Liver (tissue), 9 donors: ENCODE data around the gene CLK1. TPM values are rescaled to one million over a fixed set of nuclear protein-coding genes. Genes with fewer than 3 reads are reported as not detected.

Experiments
- DNase-seq: peaks from one replicate; pipeline ENCODE4 v3.0.0-alpha.2; 2017; ENCODE audit warnings: low spot score
- H3K27ac ChIP-seq, 2 donors: one replicate each; pipeline ENCODE4 v1.7.0; 2013; ENCODE audit warnings: inconsistent platforms in 2 of 2, low read length in 2 of 2, control low read depth in 1 of 2, low read depth in 1 of 2, mild to moderate bottlenecking in 1 of 2
- H3K27me3 ChIP-seq, 4 donors: one replicate each; pipeline versions ENCODE4 v1.6.1 to v1.7.0; 2013; ENCODE audit warnings: low read length in 3 of 4, inconsistent platforms in 1 of 4, mild to moderate bottlenecking in 1 of 4, moderate library complexity in 1 of 4; ENCODE audit not compliant: control insufficient read depth in 4 of 4, insufficient read depth in 4 of 4
- H3K36me3 ChIP-seq, 4 donors: one replicate each; pipeline versions ENCODE4 v1.6.1 to v1.7.0; 2013; ENCODE audit warnings: low read length in 3 of 4, mild to moderate bottlenecking in 3 of 4, low read depth in 1 of 4, moderate library complexity in 1 of 4; ENCODE audit not compliant: control insufficient read depth in 4 of 4, insufficient read depth in 3 of 4
- H3K4me1 ChIP-seq, 4 donors: one replicate each; pipeline versions ENCODE4 v1.6.1 to v1.7.0; 2013; ENCODE audit warnings: low read length in 3 of 4, mild to moderate bottlenecking in 3 of 4, moderate library complexity in 1 of 4; ENCODE audit not compliant: control insufficient read depth in 4 of 4, insufficient read depth in 4 of 4
- H3K4me3 ChIP-seq, 3 donors: one replicate each; pipeline versions ENCODE4 v1.6.1 to v1.7.0; 2013; ENCODE audit warnings: low read length in 3 of 3, control low read depth in 1 of 3, low read depth in 1 of 3, mild to moderate bottlenecking in 1 of 3
- H3K9ac ChIP-seq, 2 donors: one replicate each; pipeline ENCODE4 v1.7.0; 2013; ENCODE audit warnings: low read length in 2 of 2, mild to moderate bottlenecking in 2 of 2, moderate library complexity in 2 of 2, control low read depth in 1 of 2, low read depth in 1 of 2
- H3K9me3 ChIP-seq, 4 donors: one replicate each; pipeline versions ENCODE4 v1.6.1 to v1.7.0; 2013; ENCODE audit warnings: low read length in 3 of 4; ENCODE audit not compliant: control insufficient read depth in 4 of 4
- ATF3 ChIP-seq: IDR thresholded peaks from 2 replicates; pipeline ENCODE4 v1.6.1; 2016; ENCODE audit warnings: antibody characterized with exemption
- CTCF ChIP-seq: fragments of 150-350 bp; IDR thresholded peaks from 2 replicates; pipeline ENCODE4 v1.5.1; 2017; ENCODE audit warnings: improper control_type of control experiment, low read depth, low read length; ENCODE audit not compliant: missing input control
- EGR1 ChIP-seq, 2 donors: IDR thresholded peaks; 2 replicates each; pipeline ENCODE4 v1.6.1; 2016 to 2018; ENCODE audit warnings: antibody characterized with exemption in 2 of 2, low read depth in 2 of 2
- FOXA1 ChIP-seq: IDR thresholded peaks from 2 replicates; pipeline ENCODE4 v1.6.1; 2016; ENCODE audit warnings: antibody characterized with exemption
- FOXA2 ChIP-seq: IDR thresholded peaks from 2 replicates; pipeline ENCODE4 v1.6.1; 2016; ENCODE audit warnings: antibody characterized with exemption
- HNF4A ChIP-seq, 2 donors: conservative IDR thresholded peaks; 2 replicates each; pipeline ENCODE4 v1.6.1; 2016; ENCODE audit warnings: antibody characterized with exemption in 2 of 2, mild to moderate bottlenecking in 2 of 2
- HNF4G ChIP-seq: IDR thresholded peaks from 2 replicates; pipeline ENCODE4 v1.6.1; 2016; ENCODE audit warnings: antibody characterized with exemption
- JUND ChIP-seq, 2 donors: IDR thresholded peaks; 2 replicates each; pipeline ENCODE4 v1.6.1; 2016; ENCODE audit warnings: antibody characterized with exemption in 2 of 2
- MAX ChIP-seq: IDR thresholded peaks from 2 replicates; pipeline ENCODE4 v1.6.1; 2016; ENCODE audit warnings: antibody characterized with exemption
- NR2F2 ChIP-seq: IDR thresholded peaks from 2 replicates; pipeline ENCODE4 v1.6.1; 2016; ENCODE audit warnings: antibody characterized with exemption
- RAD21 ChIP-seq, 2 donors: IDR thresholded peaks; 2 replicates each; pipeline ENCODE4 v1.6.1; 2016; ENCODE audit warnings: antibody characterized with exemption in 2 of 2, mild to moderate bottlenecking in 2 of 2
- REST ChIP-seq: IDR thresholded peaks from 2 replicates; pipeline ENCODE4 v1.6.1; 2016; ENCODE audit warnings: antibody characterized with exemption, mild to moderate bottlenecking
- RXRA ChIP-seq, 2 donors: IDR thresholded peaks; 2 replicates each; pipeline ENCODE4 v1.6.1; 2017 to 2018; ENCODE audit warnings: antibody characterized with exemption in 2 of 2, mild to moderate bottlenecking in 1 of 2
- SP1 ChIP-seq: IDR thresholded peaks from 2 replicates; pipeline ENCODE4 v1.6.1; 2018; ENCODE audit warnings: antibody characterized with exemption, mild to moderate bottlenecking
- YY1 ChIP-seq: IDR thresholded peaks from 2 replicates; pipeline ENCODE4 v1.6.1; 2016; ENCODE audit warnings: antibody characterized with exemption, mild to moderate bottlenecking
- ZBTB33 ChIP-seq: IDR thresholded peaks from 2 replicates; pipeline ENCODE4 v1.6.1; 2016; ENCODE audit warnings: antibody characterized with exemption
- WGBS: extraction: QIAGEN DNeasy Blood & Tissue Kit; methylation state at CpG from one replicate; pipeline ENCODE4 v1.1.7; 2013; 5-methylcytosine and 5-hydroxymethylcytosine counted together
- polyA plus RNA-seq, 2 donors: library from polyadenylated mRNA; stranded (reverse) in 1 of 2; unstranded in 1 of 2; fragments of 200-250 nt in 1 of 2; fragments of >200 nt in 1 of 2; fragmentation: Nextera tagmentation in 1 of 2; extraction: Ambion mirVana in 1 of 2; gene quantifications; one replicate each; pipeline versions ENCODE4 v1.2.1 to v1.2.3, GENCODE V29; 2013 to 2015
- total RNA-seq, 2 donors: library from RNA; depleted of rRNA; stranded (reverse); fragments of >200 nt; gene quantifications; one replicate each; pipeline ENCODE4 v1.2.3, GENCODE V29; 2014
- donor health status: healthy.
- donor health status: healthy.
- donor health status: healthy.
- donor health status: healthy.
- donor health status: healthy.

The CLK1 gene
- total and polyA plus RNA-seq, 4 donors: 21.2 to 86.3 (median 61.8) TPM

GRCh38 chr2:200839513-200839912, 24.9 kb downstream of the CLK1 start:
- peaks cover 0 to 2% (median 2%) of the 10 kb centered on the region in 4 donors for H3K4me1 ChIP-seq
- H3K9ac ChIP-seq: no peak overlapping the region
- no peaks in the 10 kb centered on the region for H3K36me3 ChIP-seq
- WGBS: 94% methylated on average over 3 of the region's 3 CpGs
- TF ChIP-seq EGR1 (IDR thresholded peaks at IDR 0.05; ENCODE audit: low read depth in 2 of 2) (no peak), ATF3 (no peak), REST (no peak), NR2F2 (no peak), SP1 (no peak), HNF4G (no peak), RAD21 (IDR thresholded peaks at IDR 0.05) (no peak), FOXA1 (no peak)
- H3K27ac ChIP-seq: no peak overlapping the region
- no peaks in the 10 kb centered on the region for H3K27me3 ChIP-seq
- H3K4me3 ChIP-seq: no peak overlapping the region
- peaks cover 0 to 3% (median 0%) of the 10 kb centered on the region in 4 donors for H3K9me3 ChIP-seq
- no peak for DNase-seq

GRCh38 chr2:200834701-200835100, 29.8 kb downstream of the CLK1 start:
- peaks cover 0 to 2% (median 2%) of the 10 kb centered on the region in 4 donors for H3K4me1 ChIP-seq
- peaks cover 0 to 3% (median 0%) of the 10 kb centered on the region in 4 donors for H3K9me3 ChIP-seq
- WGBS: 96% methylated on average over 4 of the region's 4 CpGs
- no peaks in the 10 kb centered on the region for H3K27me3 ChIP-seq
- TF ChIP-seq FOXA2 (no peak), HNF4G (no peak), HNF4A (conservative IDR thresholded peaks at IDR 0.05) (no peak), RXRA (IDR thresholded peaks at IDR 0.05) (no peak), RAD21 (IDR thresholded peaks at IDR 0.05) (no peak), CTCF (no peak), JUND (IDR thresholded peaks at IDR 0.05) (no peak), REST (no peak), YY1 (no peak), EGR1 (IDR thresholded peaks at IDR 0.05; ENCODE audit: low read depth in 2 of 2) (no peak), ATF3 (no peak), FOXA1 (no peak), ZBTB33 (no peak), MAX (no peak), NR2F2 (no peak)
- H3K4me3 ChIP-seq: no peak overlapping the region
- H3K27ac ChIP-seq: no peak overlapping the region
- no peak for DNase-seq
- no peak overlapping the region for H3K9ac ChIP-seq
- H3K36me3 ChIP-seq: no peaks in the 10 kb centered on the region
